PC-9 (cell line): ENCODE results near the gene KIF18A.

ENCODE experiments used
- EZH2 ChIP-seq: fragments of 200-600 bp; sonication (generic); IDR thresholded peaks from 2 replicates; pipeline ENCODE4 v1.8.0; 2017; ENCODE audit warnings: antibody characterized with exemption, low read depth
- TF ChIP-seq, protein P1 (sequence below): fragments of 200-600 bp; sonication (generic); conservative IDR thresholded peaks from 2 replicates; pipeline ENCODE4 v1.6.1; 2017; ENCODE audit warnings: mixed run types, antibody characterized with exemption, mild to moderate bottlenecking, moderate library complexity

GRCh38 chr11:28137832-28138231 lies 29.9 kb upstream of the KIF18A start:
- TF ChIP-seq, protein P1, sequence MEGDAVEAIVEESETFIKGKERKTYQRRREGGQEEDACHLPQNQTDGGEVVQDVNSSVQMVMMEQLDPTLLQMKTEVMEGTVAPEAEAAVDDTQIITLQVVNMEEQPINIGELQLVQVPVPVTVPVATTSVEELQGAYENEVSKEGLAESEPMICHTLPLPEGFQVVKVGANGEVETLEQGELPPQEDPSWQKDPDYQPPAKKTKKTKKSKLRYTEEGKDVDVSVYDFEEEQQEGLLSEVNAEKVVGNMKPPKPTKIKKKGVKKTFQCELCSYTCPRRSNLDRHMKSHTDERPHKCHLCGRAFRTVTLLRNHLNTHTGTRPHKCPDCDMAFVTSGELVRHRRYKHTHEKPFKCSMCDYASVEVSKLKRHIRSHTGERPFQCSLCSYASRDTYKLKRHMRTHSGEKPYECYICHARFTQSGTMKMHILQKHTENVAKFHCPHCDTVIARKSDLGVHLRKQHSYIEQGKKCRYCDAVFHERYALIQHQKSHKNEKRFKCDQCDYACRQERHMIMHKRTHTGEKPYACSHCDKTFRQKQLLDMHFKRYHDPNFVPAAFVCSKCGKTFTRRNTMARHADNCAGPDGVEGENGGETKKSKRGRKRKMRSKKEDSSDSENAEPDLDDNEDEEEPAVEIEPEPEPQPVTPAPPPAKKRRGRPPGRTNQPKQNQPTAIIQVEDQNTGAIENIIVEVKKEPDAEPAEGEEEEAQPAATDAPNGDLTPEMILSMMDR, result no peak
- no peak for TF ChIP-seq EZH2
